NCI-H748 treated with DMSO at 0.1 percent for 48 hours (cell line): Measurements from ENCODE around the gene PGAP1.

Experiments used
- DNase-seq: peaks from one replicate; lab custom pipeline; 2025; lab: John Stamatoyannopoulos, UW

Gene PGAP1

GRCh38 chr2:196801674-196802261 is 124.7 kb downstream of the PGAP1 start:
- DNase-seq = no peak

- DNase-seq = no peak
These were observed 127.5 kb downstream of the PGAP1 start for GRCh38 chr2:196798980-196799379.

GRCh38 chr2:196792865-196793264 is 133.6 kb downstream of the PGAP1 start:
- no peak for DNase-seq

GRCh38 chr2:196783431-196784094 is 142.9 kb downstream of the PGAP1 start:
- DNase-seq = no peak
